AG09309 (cell line): Measurements from ENCODE around the gene MARS2.
"Not testable (repeated sequence)": the region's sequence is repeated elsewhere in the genome, so short reads cannot be mapped to it uniquely, and the experiment has no call there.

ENCODE experiments used
- DNase-seq: peaks from one replicate; pipeline ENCODE4 v3.0.0-alpha.2; 2010; ENCODE audit warnings: low read depth
- H3K4me3 ChIP-seq: 2 replicates; pipeline ENCODE4 v1.5.1; 2011; ENCODE audit warnings: mild to moderate bottlenecking, low read depth, low read length, moderate library complexity; ENCODE audit not compliant: control insufficient read depth
- TF ChIP-seq, protein P1 (sequence below): IDR thresholded peaks from 2 replicates; pipeline ENCODE4 v1.5.1; 2011; ENCODE audit warnings: mild to moderate bottlenecking, low read depth, low read length, inconsistent platforms; ENCODE audit not compliant: insufficient read depth, control insufficient read depth; ENCODE audit errors: missing control alignments

The MARS2 gene

DNA sequence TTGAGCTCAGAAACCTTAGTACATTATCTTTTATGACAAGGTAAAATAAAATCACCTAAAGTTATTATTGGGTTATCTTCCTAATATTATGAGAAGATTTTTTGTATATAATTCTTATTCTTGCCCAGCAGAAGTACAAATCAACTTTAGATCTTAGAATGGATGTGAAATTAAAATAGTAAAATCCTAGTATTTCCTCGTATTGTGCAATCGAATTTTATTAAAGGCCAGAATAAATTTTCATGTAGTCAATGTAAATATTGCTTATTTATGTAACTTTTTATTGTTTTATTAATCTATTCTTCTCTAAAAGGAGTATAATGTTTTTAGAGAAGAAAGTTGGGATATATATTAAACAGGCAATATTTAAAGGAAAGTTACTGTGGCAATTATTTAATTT, 12.7 kb downstream of the MARS2 start:
- TF ChIP-seq, protein P1, sequence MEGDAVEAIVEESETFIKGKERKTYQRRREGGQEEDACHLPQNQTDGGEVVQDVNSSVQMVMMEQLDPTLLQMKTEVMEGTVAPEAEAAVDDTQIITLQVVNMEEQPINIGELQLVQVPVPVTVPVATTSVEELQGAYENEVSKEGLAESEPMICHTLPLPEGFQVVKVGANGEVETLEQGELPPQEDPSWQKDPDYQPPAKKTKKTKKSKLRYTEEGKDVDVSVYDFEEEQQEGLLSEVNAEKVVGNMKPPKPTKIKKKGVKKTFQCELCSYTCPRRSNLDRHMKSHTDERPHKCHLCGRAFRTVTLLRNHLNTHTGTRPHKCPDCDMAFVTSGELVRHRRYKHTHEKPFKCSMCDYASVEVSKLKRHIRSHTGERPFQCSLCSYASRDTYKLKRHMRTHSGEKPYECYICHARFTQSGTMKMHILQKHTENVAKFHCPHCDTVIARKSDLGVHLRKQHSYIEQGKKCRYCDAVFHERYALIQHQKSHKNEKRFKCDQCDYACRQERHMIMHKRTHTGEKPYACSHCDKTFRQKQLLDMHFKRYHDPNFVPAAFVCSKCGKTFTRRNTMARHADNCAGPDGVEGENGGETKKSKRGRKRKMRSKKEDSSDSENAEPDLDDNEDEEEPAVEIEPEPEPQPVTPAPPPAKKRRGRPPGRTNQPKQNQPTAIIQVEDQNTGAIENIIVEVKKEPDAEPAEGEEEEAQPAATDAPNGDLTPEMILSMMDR, result no peak
- no peak for DNase-seq
- H3K4me3 ChIP-seq, result no peak overlapping the region

DNA sequence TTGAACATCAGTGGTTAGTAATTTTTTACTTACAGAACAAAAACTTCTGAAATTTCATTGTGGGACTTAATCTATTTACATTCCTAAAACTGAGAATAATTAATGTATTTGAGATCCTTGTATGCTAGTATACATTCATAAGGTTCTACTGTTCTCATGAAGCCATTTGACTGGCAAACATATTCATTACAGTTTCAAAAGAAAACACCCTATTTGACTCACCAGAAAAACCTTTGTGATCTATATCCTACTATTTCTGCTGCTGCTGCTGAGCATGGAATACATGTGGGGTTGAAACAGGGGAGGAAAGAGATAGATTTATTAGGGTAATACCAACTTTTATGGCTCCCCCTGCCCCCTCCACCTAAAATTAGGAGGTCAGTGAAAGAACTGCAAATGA, 21.8 kb downstream of the MARS2 start:
- H3K4me3 ChIP-seq, result no peak overlapping the region
- TF ChIP-seq, protein P1, result no peak
- DNase-seq, result no peak

DNA sequence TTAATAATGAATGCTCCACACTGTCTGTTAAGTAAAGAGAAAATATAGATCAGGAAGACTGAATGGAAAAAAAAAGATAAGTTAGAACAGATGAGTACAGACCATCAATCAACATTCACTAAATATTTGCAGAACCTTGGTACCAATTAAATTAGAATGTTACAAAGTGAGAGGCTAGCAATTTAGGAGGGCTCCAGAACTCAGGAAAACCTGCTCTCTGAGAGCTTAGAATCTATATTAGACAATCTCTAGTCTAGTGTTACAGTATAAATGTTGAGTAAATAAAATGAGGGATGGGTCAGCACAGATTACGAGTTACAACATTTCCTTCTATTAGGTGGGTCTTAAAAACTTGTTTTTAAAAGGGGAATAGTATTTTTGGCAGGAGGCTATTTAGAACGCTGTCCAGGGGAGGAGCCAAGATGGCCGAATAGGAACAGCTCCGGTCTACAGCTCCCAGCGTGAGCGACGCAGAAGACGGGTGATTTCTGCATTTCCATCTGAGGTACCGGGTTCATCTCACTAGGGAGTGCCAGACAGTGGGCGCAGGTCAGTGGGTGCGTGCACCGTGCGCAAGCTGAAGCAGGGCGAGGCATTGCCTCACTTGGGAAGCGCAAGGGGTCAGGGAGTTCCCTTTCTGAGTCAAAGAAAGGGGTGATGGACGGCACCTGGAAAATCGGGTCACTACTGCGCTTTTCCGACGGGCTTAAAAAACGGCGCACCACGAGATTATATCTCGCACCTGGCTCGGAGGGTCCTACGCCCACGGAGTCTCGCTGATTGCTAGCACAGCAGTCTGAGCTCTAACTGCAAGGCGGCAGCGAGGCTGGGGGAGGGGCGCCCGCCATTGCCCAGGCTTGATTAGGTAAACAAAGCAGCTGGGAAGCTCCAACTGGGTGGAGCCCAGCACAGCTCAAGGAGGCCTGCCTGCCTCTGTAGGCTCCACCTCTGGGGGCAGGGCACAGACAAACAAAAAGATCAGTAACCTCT, 23.7 kb downstream of the MARS2 start:
- DNase-seq, result not testable (repeated sequence)

DNA sequence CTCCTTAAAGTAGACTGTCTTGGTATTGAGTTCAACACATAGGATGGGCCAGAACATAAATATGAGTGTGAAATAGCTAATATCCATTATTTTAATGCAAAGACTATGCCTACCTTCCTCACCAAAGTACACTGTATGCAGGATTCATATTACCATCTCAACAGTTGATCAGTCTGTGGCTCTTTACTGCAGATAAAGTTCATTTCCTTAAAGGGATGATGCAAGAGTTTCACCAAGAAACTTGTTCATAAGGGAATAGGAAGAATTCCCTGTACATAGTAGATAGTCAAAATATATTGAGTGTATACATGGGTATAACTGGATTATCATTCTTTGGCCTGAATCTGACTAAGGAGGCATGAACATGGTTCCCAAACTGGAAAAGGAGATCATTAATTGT, 35.0 kb downstream of the MARS2 start:
- DNase-seq, result no peak
- no peak overlapping the region for H3K4me3 ChIP-seq
- TF ChIP-seq, protein P1, result no peak

More for the DNA sequence above, 23.7 kb downstream of the MARS2 start:
- not testable (repeated sequence) for H3K4me3 ChIP-seq
